ENCODE data around the gene ELFN1.

ELFN1 gene

GRCh38 chr7:1661461-1661860 lies 8.6 kb upstream of the ELFN1 start:
- TF ChIP-seq REST (IDR thresholded peaks at IDR 0.05; ENCODE audit: insufficient replicate concordance, low read depth) (no peak), SPI1 (IDR thresholded peaks at IDR 0.05; ENCODE audit: borderline replicate concordance, low read depth) (no peak), CTCF (IDR thresholded peaks at IDR 0.05; ENCODE audit: insufficient read depth, low read length) (no peak), POLR2AphosphoS5 (IDR thresholded peaks at IDR 0.05; ENCODE audit: low read depth) (no peak), GABPA (IDR thresholded peaks at IDR 0.05; ENCODE audit: low read depth) (no peak)
- Histone ChIP-seq H3K27ac (replicated peaks) (no peak overlapping the region), H3K4me3 (replicated peaks; ENCODE audit: insufficient read depth, low read length) (no peak overlapping the region), H3K27me3 (ENCODE audit: insufficient read depth, poor library complexity, severe bottlenecking) (peaks cover 11% of the 10 kb centered on the region)
- no peak for DNase-seq (ENCODE audit: low read depth in 1 of 2, low spot score in 1 of 2)

GRCh38 chr7:1662101-1662500 lies 8.0 kb upstream of the ELFN1 start:
- Histone ChIP-seq H3K27ac (replicated peaks) (no peak overlapping the region), H3K4me3 (replicated peaks; ENCODE audit: insufficient read depth, low read length) (no peak overlapping the region), H3K27me3 (ENCODE audit: insufficient read depth, poor library complexity, severe bottlenecking) (peaks cover 17% of the 10 kb centered on the region)
- no peak for DNase-seq (ENCODE audit: low read depth in 1 of 2, low spot score in 1 of 2)
- TF ChIP-seq CTCF (IDR thresholded peaks at IDR 0.05; ENCODE audit: insufficient read depth, low read length), result no peak
- TF ChIP-seq SPI1 (IDR thresholded peaks at IDR 0.05; ENCODE audit: borderline replicate concordance, low read depth), result no peak
- no peak for TF ChIP-seq GABPA (IDR thresholded peaks at IDR 0.05; ENCODE audit: low read depth)
- TF ChIP-seq REST (IDR thresholded peaks at IDR 0.05; ENCODE audit: insufficient replicate concordance, low read depth), result no peak
- TF ChIP-seq POLR2AphosphoS5 (IDR thresholded peaks at IDR 0.05; ENCODE audit: low read depth), result no peak

GRCh38 chr7:1662767-1663166 lies 7.3 kb upstream of the ELFN1 start:
- peaks cover 23% of the 10 kb centered on the region for H3K27me3 ChIP-seq (ENCODE audit: insufficient read depth, poor library complexity, severe bottlenecking)
- no peak overlapping the region for H3K27ac ChIP-seq (replicated peaks)
- DNase-seq (ENCODE audit: low read depth in 1 of 2, low spot score in 1 of 2), result no peak
- no peak overlapping the region for H3K4me3 ChIP-seq (replicated peaks; ENCODE audit: insufficient read depth, low read length)
- TF ChIP-seq GABPA (IDR thresholded peaks at IDR 0.05; ENCODE audit: low read depth), result no peak
- TF ChIP-seq POLR2AphosphoS5 (IDR thresholded peaks at IDR 0.05; ENCODE audit: low read depth), result no peak
- TF ChIP-seq REST (IDR thresholded peaks at IDR 0.05; ENCODE audit: insufficient replicate concordance, low read depth), result peak; percentile 69

- H3K27me3 ChIP-seq (ENCODE audit: insufficient read depth, poor library complexity, severe bottlenecking), result peaks cover 27% of the 10 kb centered on the region
- no peak overlapping the region for H3K27ac ChIP-seq (replicated peaks)
- TF ChIP-seq GABPA (IDR thresholded peaks at IDR 0.05; ENCODE audit: low read depth) (no peak), SPI1 (IDR thresholded peaks at IDR 0.05; ENCODE audit: borderline replicate concordance, low read depth) (no peak), POLR2AphosphoS5 (IDR thresholded peaks at IDR 0.05; ENCODE audit: low read depth) (no peak), REST (IDR thresholded peaks at IDR 0.05; ENCODE audit: insufficient replicate concordance, low read depth) (no peak), CTCF (IDR thresholded peaks at IDR 0.05; ENCODE audit: insufficient read depth, low read length) (no peak)
- H3K4me3 ChIP-seq (replicated peaks; ENCODE audit: insufficient read depth, low read length), result no peak overlapping the region
- no peak for DNase-seq (ENCODE audit: low read depth in 1 of 2, low spot score in 1 of 2)
Observed at GRCh38 chr7:1663223-1663622, 6.9 kb upstream of the ELFN1 start.
